Measurements from ENCODE around the gene TMEM150B. TPM values are rescaled to one million over a fixed set of nuclear protein-coding genes. Genes with fewer than 3 reads are reported as not detected.

TMEM150B gene
- total RNA-seq, 1 donor from 2014 or later: not detected

GRCh38 chr19:55304279-55304978 is 20.7 kb downstream of the TMEM150B start:
- Mint-ChIP-seq H3K9me3 (peaks cover 2% of the 10 kb centered on the region), H3K36me3 (peaks cover 41% of the 10 kb centered on the region), H3K4me1 (peaks cover 20% of the 10 kb centered on the region), H3K4me3 (no peak overlapping the region), H3K27ac (no peak overlapping the region), H3K27me3 (ENCODE audit: insufficient read depth, low read depth) (no peaks in the 10 kb centered on the region)
- DNase-seq (ENCODE audit: low spot score): peak; percentile 83
- H3K79me2 ChIP-seq (ENCODE audit: low read depth): no peaks in the 10 kb centered on the region
- H3K4me3 ChIP-seq: no peak overlapping the region
- H3K4me1 ChIP-seq: peaks cover 17% of the 10 kb centered on the region
- H3K9me3 ChIP-seq (ENCODE audit: low read depth): no peaks in the 10 kb centered on the region
- no peak overlapping the region for H3K9ac ChIP-seq
- peaks cover 26% of the 10 kb centered on the region for H3F3A ChIP-seq (ENCODE audit: low read depth)
- no peaks in the 10 kb centered on the region for H3K27me3 ChIP-seq
- no peaks in the 10 kb centered on the region for H3K36me3 ChIP-seq
- no peak overlapping the region for H2AFZ ChIP-seq (replicated peaks)
- TF ChIP-seq CTCF (IDR thresholded peaks at IDR 0.05) (no peak), EZH2 (IDR thresholded peaks at IDR 0.05) (no peak)
- H4K20me1 ChIP-seq (ENCODE audit: low read depth): peaks cover 12% of the 10 kb centered on the region
- no peak overlapping the region for H3K4me2 ChIP-seq
- H3K27ac ChIP-seq: no peak overlapping the region

- no peaks in the 10 kb centered on the region for H3K79me2 ChIP-seq (ENCODE audit: low read depth)
- peaks cover 26% of the 10 kb centered on the region for H3F3A ChIP-seq (ENCODE audit: low read depth)
- no peak overlapping the region for H3K4me3 Mint-ChIP-seq
- H3K27ac ChIP-seq: no peak overlapping the region
- no peaks in the 10 kb centered on the region for H3K36me3 ChIP-seq
- H2AFZ ChIP-seq (replicated peaks): no peak overlapping the region
- peaks cover 17% of the 10 kb centered on the region for H3K4me1 ChIP-seq
- H3K27me3 Mint-ChIP-seq (ENCODE audit: insufficient read depth, low read depth): no peaks in the 10 kb centered on the region
- H3K27me3 ChIP-seq: no peaks in the 10 kb centered on the region
- no peaks in the 10 kb centered on the region for H3K9me3 ChIP-seq (ENCODE audit: low read depth)
- peaks cover 20% of the 10 kb centered on the region for H3K4me1 Mint-ChIP-seq
- no peak overlapping the region for H3K4me3 ChIP-seq
- no peak overlapping the region for H3K9ac ChIP-seq
- no peak for DNase-seq (ENCODE audit: low spot score)
- H3K4me2 ChIP-seq: no peak overlapping the region
- H3K27ac Mint-ChIP-seq: no peak overlapping the region
- H3K9me3 Mint-ChIP-seq: peaks cover 2% of the 10 kb centered on the region
- peaks cover 12% of the 10 kb centered on the region for H4K20me1 ChIP-seq (ENCODE audit: low read depth)
- peaks cover 39% of the 10 kb centered on the region for H3K36me3 Mint-ChIP-seq
- TF ChIP-seq CTCF (IDR thresholded peaks at IDR 0.05) (no peak), EZH2 (IDR thresholded peaks at IDR 0.05) (no peak), EZH2phosphoT487 (IDR thresholded peaks at IDR 0.05) (no peak)
These were observed 21.7 kb downstream of the TMEM150B start for GRCh38 chr19:55303477-55303876.

DNA sequence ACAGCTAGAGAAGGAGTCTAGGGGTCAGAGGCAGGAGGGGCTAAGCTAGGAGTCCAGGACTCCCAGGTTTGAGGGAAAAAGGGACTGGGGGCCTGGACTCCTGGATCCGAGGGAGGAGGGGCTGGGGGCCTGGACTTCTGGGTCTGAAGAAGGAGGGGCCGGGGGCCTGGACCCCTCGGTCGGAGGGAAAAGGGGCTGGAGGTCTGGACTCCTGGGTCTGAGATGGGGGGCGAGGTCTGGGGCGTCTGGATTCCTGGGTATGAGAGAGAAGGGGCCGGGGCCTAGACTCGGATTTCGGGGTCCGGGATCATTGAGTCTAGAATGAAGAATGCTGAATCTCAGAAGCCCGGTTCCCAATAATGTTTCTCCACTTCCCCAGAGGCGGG is 22.8 kb downstream of the TMEM150B start:
- Mint-ChIP-seq H3K27ac (no peak overlapping the region), H3K36me3 (peaks cover 36% of the 10 kb centered on the region), H3K4me1 (peaks cover 18% of the 10 kb centered on the region), H3K9me3 (peaks cover 2% of the 10 kb centered on the region), H3K4me3 (no peak overlapping the region), H3K27me3 (ENCODE audit: insufficient read depth, low read depth) (no peaks in the 10 kb centered on the region)
- H3K9ac ChIP-seq: no peak overlapping the region
- H3K9me3 ChIP-seq (ENCODE audit: low read depth): no peaks in the 10 kb centered on the region
- TF ChIP-seq EZH2phosphoT487 (IDR thresholded peaks at IDR 0.05) (no peak), CTCF (IDR thresholded peaks at IDR 0.05) (no peak), EZH2 (IDR thresholded peaks at IDR 0.05) (no peak)
- H3K27ac ChIP-seq: no peak overlapping the region
- H2AFZ ChIP-seq (replicated peaks): no peak overlapping the region
- no peak overlapping the region for H3K4me2 ChIP-seq
- peaks cover 12% of the 10 kb centered on the region for H4K20me1 ChIP-seq (ENCODE audit: low read depth)
- no peaks in the 10 kb centered on the region for H3K36me3 ChIP-seq
- H3F3A ChIP-seq (ENCODE audit: low read depth): peaks cover 26% of the 10 kb centered on the region
- H3K27me3 ChIP-seq: no peaks in the 10 kb centered on the region
- no peak overlapping the region for H3K4me3 ChIP-seq
- H3K79me2 ChIP-seq (ENCODE audit: low read depth): no peaks in the 10 kb centered on the region
- no peak for DNase-seq (ENCODE audit: low spot score)
- peaks cover 17% of the 10 kb centered on the region for H3K4me1 ChIP-seq
